Suppressor macrophage (primary cell): Measurements from ENCODE around the gene MARCHF10.

ENCODE experiments used
- DNase-seq, 4 experiments: peaks; one replicate each; pipeline ENCODE4 v3.0.0-alpha.2; 2020 to 2022

MARCHF10 gene

GRCh38 chr17:62656446-62656845 is 151.7 kb downstream of the MARCHF10 start:
- DNase-seq: no peak

GRCh38 chr17:62655656-62656055 is 152.5 kb downstream of the MARCHF10 start:
- DNase-seq: no peak

- peak in 2 of 4 experiments; percentile 14 to 19 for DNase-seq
Measured at GRCh38 chr17:62653826-62654761, 154.0 kb downstream of the MARCHF10 start.

- peak; percentile 51 to 78 (median 70) for DNase-seq
Measured at GRCh38 chr17:62653002-62653825, 154.9 kb downstream of the MARCHF10 start.

- peak; percentile 75 to 89 (median 84) for DNase-seq
Measured at GRCh38 chr17:62652251-62653001, 155.7 kb downstream of the MARCHF10 start.
